Body of pancreas (tissue), 4 donors: ENCODE data around the gene CST2.

Experiments used
- POLR2A ChIP-seq, 3 donors: fragments of 450-650 bp; IDR thresholded peaks; one replicate each; pipeline ENCODE4 v1.6.1; 2016; ENCODE audit warnings: antibody characterized with exemption in 3 of 3, mild to moderate bottlenecking in 2 of 3
- TF ChIP-seq, protein P1 (sequence below), 7 experiments: fragments of 450-650 bp in 4 of 7; fragments of 200-600 bp in 3 of 7; sonication (generic) in 3 of 7; IDR thresholded peaks; one replicate each; pipeline ENCODE4 v1.5.1; 2016 to 2019; ENCODE audit warnings: antibody characterized with exemption in 7 of 7

GRCh38 chr20:23782366-23782983 is 44.1 kb downstream of the CST2 start:
- TF ChIP-seq, protein P1, sequence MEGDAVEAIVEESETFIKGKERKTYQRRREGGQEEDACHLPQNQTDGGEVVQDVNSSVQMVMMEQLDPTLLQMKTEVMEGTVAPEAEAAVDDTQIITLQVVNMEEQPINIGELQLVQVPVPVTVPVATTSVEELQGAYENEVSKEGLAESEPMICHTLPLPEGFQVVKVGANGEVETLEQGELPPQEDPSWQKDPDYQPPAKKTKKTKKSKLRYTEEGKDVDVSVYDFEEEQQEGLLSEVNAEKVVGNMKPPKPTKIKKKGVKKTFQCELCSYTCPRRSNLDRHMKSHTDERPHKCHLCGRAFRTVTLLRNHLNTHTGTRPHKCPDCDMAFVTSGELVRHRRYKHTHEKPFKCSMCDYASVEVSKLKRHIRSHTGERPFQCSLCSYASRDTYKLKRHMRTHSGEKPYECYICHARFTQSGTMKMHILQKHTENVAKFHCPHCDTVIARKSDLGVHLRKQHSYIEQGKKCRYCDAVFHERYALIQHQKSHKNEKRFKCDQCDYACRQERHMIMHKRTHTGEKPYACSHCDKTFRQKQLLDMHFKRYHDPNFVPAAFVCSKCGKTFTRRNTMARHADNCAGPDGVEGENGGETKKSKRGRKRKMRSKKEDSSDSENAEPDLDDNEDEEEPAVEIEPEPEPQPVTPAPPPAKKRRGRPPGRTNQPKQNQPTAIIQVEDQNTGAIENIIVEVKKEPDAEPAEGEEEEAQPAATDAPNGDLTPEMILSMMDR (IDR thresholded peaks at IDR 0.05), result peak in 5 of 7 experiments; percentile 21 to 39 (median 32)
- TF ChIP-seq POLR2A (IDR thresholded peaks at IDR 0.05), result no peak
